Natural killer cell (primary cell): ENCODE data around the gene FSD2. TPM values are rescaled to one million over a fixed set of nuclear protein-coding genes. Genes with fewer than 3 reads are reported as not detected.
A peak's percentile ranks its signal among the peaks of the same experiment; 100 is the strongest.

Experiments used
- ATAC-seq, 3 donors: fragments of 150-1000 bp in 2 of 3; fragments of 200-7000 bp in 1 of 3; cut with Tn5 transposase; 1 replicate in 1 of 3; 2 replicates in 2 of 3; pipeline ENCODE4 v1.10.0; 2021; ENCODE audit warnings: mild to moderate bottlenecking in 2 of 3, moderate library complexity in 2 of 3
- DNase-seq, 2 donors: peaks; one replicate each; pipeline versions ENCODE4 v3.0.0 to v3.0.0-alpha.2; 2013 to 2021; ENCODE audit warnings: mixed read lengths in 1 of 2
- H3K27ac ChIP-seq: one replicate; pipeline ENCODE4 v1.5.1; 2013; ENCODE audit warnings: mild to moderate bottlenecking, low read length
- H3K27me3 ChIP-seq: one replicate; pipeline ENCODE4 v1.6.1; 2013; ENCODE audit warnings: low read length; ENCODE audit not compliant: control insufficient read depth, insufficient read depth
- H3K36me3 ChIP-seq: one replicate; pipeline ENCODE4 v1.6.1; 2013; ENCODE audit warnings: low read length; ENCODE audit not compliant: control insufficient read depth, insufficient read depth
- H3K4me1 ChIP-seq: one replicate; pipeline ENCODE4 v1.6.1; 2013; ENCODE audit warnings: low read length; ENCODE audit not compliant: control insufficient read depth, insufficient read depth
- H3K4me3 ChIP-seq: one replicate; pipeline ENCODE4 v1.5.1; 2013; ENCODE audit warnings: low read length
- H3K9me3 ChIP-seq: one replicate; pipeline ENCODE4 v1.6.1; 2013; ENCODE audit warnings: low read length; ENCODE audit not compliant: control insufficient read depth, insufficient read depth
- H3K27ac Mint-ChIP-seq, 2 donors: one replicate each; pipeline ENCODE4 v1.8.0; 2022; ENCODE audit warnings: mild to moderate bottlenecking in 2 of 2, mixed read lengths in 2 of 2, moderate library complexity in 1 of 2
- H3K27me3 Mint-ChIP-seq, 2 donors: one replicate each; pipeline ENCODE4 v1.8.0; 2022; ENCODE audit warnings: low read depth in 2 of 2, mixed read lengths in 2 of 2
- H3K36me3 Mint-ChIP-seq: one replicate; pipeline ENCODE4 v1.8.0; 2022; ENCODE audit warnings: mixed read lengths
- H3K4me1 Mint-ChIP-seq, 2 donors: one replicate each; pipeline ENCODE4 v1.8.0; 2022; ENCODE audit warnings: mixed read lengths in 2 of 2
- H3K4me3 Mint-ChIP-seq: one replicate; pipeline ENCODE4 v1.8.0; 2022; ENCODE audit warnings: mild to moderate bottlenecking, moderate library complexity, mixed read lengths
- H3K9me3 Mint-ChIP-seq, 2 donors: one replicate each; pipeline ENCODE4 v1.8.0; 2022; ENCODE audit warnings: mixed read lengths in 2 of 2
- CTCF ChIP-seq: fragments of 200-600 bp; IDR thresholded peaks from one replicate; pipeline ENCODE4 v1.8.0; 2022; ENCODE audit warnings: antibody characterized with exemption
- WGBS: methylation state at CpG from one replicate; pipeline ENCODE4 v1.1.7; 2013; ENCODE audit warnings: missing lambda C conversion rate; ENCODE audit not compliant: insufficient coverage; 5-methylcytosine and 5-hydroxymethylcytosine counted together
- intact Hi-C: fragments of 100-400 bp; cut with micrococcal nuclease; formaldehyde crosslinking; loops from one replicate; pipeline ENCODE4 v1.14.2; 2022
- total RNA-seq, 4 donors: library from RNA; stranded (reverse); fragments of 120-200 nt in 1 of 4; gene quantifications; one replicate each; pipeline versions ENCODE4 v1.2.3 to v1.2.4, GENCODE V29; 2013 to 2022

FSD2 gene
- total RNA-seq, 3 donors from 2014 or later (not counting 1 experiment from before 2014, with no cell fraction given), result not detected

- H3K4me1 Mint-ChIP-seq, result peaks cover 0 to 4% of the 10 kb centered on the region in 2 donors
- H3K4me3 ChIP-seq, result no peak overlapping the region
- H3K27ac Mint-ChIP-seq, result no peak overlapping the region
- ATAC-seq (no peak), DNase-seq (no peak)
- no peaks in the 10 kb centered on the region for H3K27me3 ChIP-seq
- H3K36me3 ChIP-seq, result peaks cover 21% of the 10 kb centered on the region
- H3K36me3 Mint-ChIP-seq, result no peaks in the 10 kb centered on the region
- 97% methylated on average over 7 of the region's 7 CpGs for WGBS
- no peak for TF ChIP-seq CTCF
- H3K27ac ChIP-seq, result no peak overlapping the region
- H3K4me1 ChIP-seq, result no peaks in the 10 kb centered on the region
- no peaks in the 10 kb centered on the region for H3K9me3 Mint-ChIP-seq
- intact Hi-C loops, result no loop called here
- no peak overlapping the region for H3K4me3 Mint-ChIP-seq
- H3K27me3 Mint-ChIP-seq, result no peaks in the 10 kb centered on the region
- no peaks in the 10 kb centered on the region for H3K9me3 ChIP-seq
These were observed 42.3 kb downstream of the FSD2 start for GRCh38 chr15:82763361-82764116.

GRCh38 chr15:82751308-82751707 is 54.6 kb downstream of the FSD2 start:
- H3K36me3 Mint-ChIP-seq, result peaks cover 17% of the 10 kb centered on the region
- no peaks in the 10 kb centered on the region for H3K9me3 ChIP-seq

GRCh38 chr15:82750831-82751180 is 55.1 kb downstream of the FSD2 start:
- ATAC-seq (peak; percentile 40 to 55 (median 43)), DNase-seq (peak in 1 of 2 donors; percentile 47)
- H3K9me3 Mint-ChIP-seq, result no peaks in the 10 kb centered on the region
- H3K27ac Mint-ChIP-seq, result peak overlapping the region; percentile 91 to 94
- no peaks in the 10 kb centered on the region for H3K27me3 Mint-ChIP-seq
- Histone ChIP-seq H3K9me3 (no peaks in the 10 kb centered on the region), H3K27ac (peak overlapping the region; percentile 71), H3K36me3 (peaks cover 19% of the 10 kb centered on the region), H3K4me1 (peaks cover 20% of the 10 kb centered on the region), H3K27me3 (no peaks in the 10 kb centered on the region), H3K4me3 (peak overlapping the region; percentile 73)
- TF ChIP-seq CTCF, result no peak
- peaks cover 34 to 38% of the 10 kb centered on the region in 2 donors for H3K4me1 Mint-ChIP-seq
- peaks cover 12% of the 10 kb centered on the region for H3K36me3 Mint-ChIP-seq
- peak overlapping the region; percentile 99 for H3K4me3 Mint-ChIP-seq
- intact Hi-C loops, result loop anchor here (1.0 kb wide), 1 partner anchor 58 kb away; the partner anchor contains the start of gene WHAMM
- WGBS, result 2% methylated on average over 7 of the region's 8 CpGs

More at GRCh38 chr15:82751308-82751707, 54.6 kb downstream of the FSD2 start:
- peak overlapping the region; percentile 73 for H3K4me3 ChIP-seq
- WGBS, result 25% methylated on average over 4 of the region's 4 CpGs
- Mint-ChIP-seq H3K4me3 (peak overlapping the region; percentile 99), H3K9me3 (no peaks in the 10 kb centered on the region), H3K27me3 (no peaks in the 10 kb centered on the region), H3K27ac (peak overlapping the region; percentile 91 to 94), H3K4me1 (peaks cover 38 to 39% of the 10 kb centered on the region in 2 donors)
- intact Hi-C loops, result no loop called here
- H3K27ac ChIP-seq, result no peak overlapping the region
- ATAC-seq (no peak), DNase-seq (peak in 1 of 2 donors; percentile 4)
- TF ChIP-seq CTCF, result no peak
- no peaks in the 10 kb centered on the region for H3K27me3 ChIP-seq
- H3K4me1 ChIP-seq, result peaks cover 20% of the 10 kb centered on the region
- H3K36me3 ChIP-seq, result peaks cover 23% of the 10 kb centered on the region
